Measurements from ENCODE around the gene DCDC1. TPM values are rescaled to one million over a fixed set of nuclear protein-coding genes. Genes with fewer than 3 reads are reported as not detected.

Gene DCDC1
- total RNA-seq, 1 donor from 2014 or later, result 6.9 TPM

DNA sequence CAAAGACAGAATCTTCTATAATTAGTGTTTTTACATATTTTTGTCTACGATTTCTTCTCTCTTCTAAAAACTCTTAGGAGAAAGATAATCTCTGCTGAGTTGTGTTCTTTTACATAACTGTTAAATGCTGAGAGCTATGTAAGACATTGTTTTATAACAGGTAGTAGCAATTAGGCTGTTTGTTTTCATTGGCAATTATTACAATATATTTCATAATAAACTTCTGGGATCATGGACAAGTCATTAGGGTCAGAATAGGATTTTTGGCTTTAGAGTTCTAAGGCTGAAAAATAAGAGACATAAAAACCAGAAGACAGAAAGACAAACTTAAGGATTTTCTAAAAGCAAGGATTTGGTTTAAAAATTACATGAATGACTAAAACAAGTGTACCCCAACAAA, 120.8 kb downstream of the DCDC1 start:
- TF ChIP-seq CTCF (IDR thresholded peaks at IDR 0.05; ENCODE audit: unreplicated experiment), result no peak
- Mint-ChIP-seq H3K4me1 (ENCODE audit: low read depth) (peaks cover 3% of the 10 kb centered on the region), H3K27ac (no peak overlapping the region), H3K9me3 (ENCODE audit: low read depth) (no peaks in the 10 kb centered on the region), H3K27me3 (no peaks in the 10 kb centered on the region), H3K4me3 (ENCODE audit: low read depth) (no peak overlapping the region), H3K36me3 (ENCODE audit: insufficient read depth) (no peaks in the 10 kb centered on the region)
- DNase-seq (ENCODE audit: low spot score, unreplicated experiment), result no peak

DNA sequence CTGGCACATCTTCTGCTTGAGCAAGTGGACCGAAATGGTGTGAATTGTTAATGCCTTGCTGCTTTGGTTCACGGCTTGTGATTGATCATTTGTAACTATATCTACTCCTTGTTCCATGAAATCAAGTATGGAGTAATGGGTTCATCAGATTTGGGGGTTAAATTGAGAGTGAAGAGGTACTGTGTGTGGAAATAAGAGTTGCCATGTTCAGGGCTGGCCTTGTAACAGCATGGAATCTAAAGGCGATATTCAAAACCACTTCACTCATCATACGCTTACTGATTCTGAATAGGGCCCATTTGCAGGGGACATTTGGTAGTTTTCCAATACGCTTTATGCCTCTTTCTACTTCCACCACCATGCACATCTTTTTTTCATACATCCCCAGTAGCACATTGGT, 122.2 kb downstream of the DCDC1 start:
- no peaks in the 10 kb centered on the region for H3K36me3 Mint-ChIP-seq (ENCODE audit: insufficient read depth)
- no peaks in the 10 kb centered on the region for H3K27me3 Mint-ChIP-seq
- no peaks in the 10 kb centered on the region for H3K9me3 Mint-ChIP-seq (ENCODE audit: low read depth)
- TF ChIP-seq CTCF (IDR thresholded peaks at IDR 0.05; ENCODE audit: unreplicated experiment), result no peak
- no peak overlapping the region for H3K27ac Mint-ChIP-seq
- no peak overlapping the region for H3K4me3 Mint-ChIP-seq (ENCODE audit: low read depth)
- H3K4me1 Mint-ChIP-seq (ENCODE audit: low read depth), result peaks cover 3% of the 10 kb centered on the region
- no peak for DNase-seq (ENCODE audit: low spot score, unreplicated experiment)

DNA sequence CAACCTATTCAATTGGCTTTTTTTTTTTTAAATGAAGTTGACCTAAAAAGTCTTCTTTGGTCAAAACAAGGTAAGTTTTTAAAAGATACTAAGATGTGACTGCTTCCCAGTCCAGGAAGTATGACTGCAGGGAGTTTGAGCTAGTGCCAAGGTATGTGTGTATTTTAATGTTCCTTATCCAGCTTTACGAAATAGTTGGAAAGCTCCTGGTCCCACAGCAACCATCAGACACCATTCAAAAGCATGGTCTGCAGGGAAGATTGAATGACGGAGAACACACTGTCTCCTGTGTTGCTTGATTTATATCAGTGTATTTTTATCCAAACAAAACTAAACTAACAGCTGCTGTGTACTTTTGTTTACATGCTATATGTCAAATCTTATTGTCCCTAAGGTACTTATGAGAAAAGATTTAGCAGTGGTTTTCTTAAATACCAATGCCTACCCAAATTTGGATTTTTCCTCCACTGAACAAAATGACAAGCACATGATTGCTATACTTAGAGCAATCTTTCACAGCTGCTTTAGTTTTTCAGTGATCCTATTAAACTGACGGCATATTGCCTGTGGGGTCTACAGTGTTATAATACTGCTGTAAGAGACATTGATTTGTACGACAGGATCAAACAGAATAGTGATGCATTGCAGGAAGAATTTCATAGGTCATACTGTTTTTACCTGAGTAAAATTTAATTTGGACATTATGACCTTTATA, 122.9 kb downstream of the DCDC1 start:
- H3K27ac Mint-ChIP-seq, result no peak overlapping the region

GRCh38 chr11:31243706-31244105, 125.8 kb downstream of the DCDC1 start:
- TF ChIP-seq CTCF (IDR thresholded peaks at IDR 0.05; ENCODE audit: unreplicated experiment), result no peak
- H3K4me1 Mint-ChIP-seq (ENCODE audit: low read depth), result no peaks in the 10 kb centered on the region
- DNase-seq (ENCODE audit: low spot score, unreplicated experiment), result no peak
- H3K27ac Mint-ChIP-seq, result no peak overlapping the region
- H3K9me3 Mint-ChIP-seq (ENCODE audit: low read depth), result no peaks in the 10 kb centered on the region
- H3K36me3 Mint-ChIP-seq (ENCODE audit: insufficient read depth), result no peaks in the 10 kb centered on the region
- H3K27me3 Mint-ChIP-seq, result no peaks in the 10 kb centered on the region
- H3K4me3 Mint-ChIP-seq (ENCODE audit: low read depth), result no peak overlapping the region

More for the DNA sequence above, 122.9 kb downstream of the DCDC1 start:
- H3K4me1 Mint-ChIP-seq (ENCODE audit: low read depth), result peaks cover 1% of the 10 kb centered on the region
- no peaks in the 10 kb centered on the region for H3K9me3 Mint-ChIP-seq (ENCODE audit: low read depth)
- DNase-seq (ENCODE audit: low spot score, unreplicated experiment), result no peak
- TF ChIP-seq CTCF (IDR thresholded peaks at IDR 0.05; ENCODE audit: unreplicated experiment), result no peak
- H3K27me3 Mint-ChIP-seq, result no peaks in the 10 kb centered on the region
- no peak overlapping the region for H3K4me3 Mint-ChIP-seq (ENCODE audit: low read depth)
- H3K36me3 Mint-ChIP-seq (ENCODE audit: insufficient read depth), result no peaks in the 10 kb centered on the region

GRCh38 chr11:31240340-31240904, 129.1 kb downstream of the DCDC1 start:
- H3K4me3 Mint-ChIP-seq (ENCODE audit: low read depth), result no peak overlapping the region
- H3K36me3 Mint-ChIP-seq (ENCODE audit: insufficient read depth), result no peaks in the 10 kb centered on the region
- DNase-seq (ENCODE audit: low spot score, unreplicated experiment), result peak; percentile 13
- H3K27ac Mint-ChIP-seq, result no peak overlapping the region
- no peaks in the 10 kb centered on the region for H3K9me3 Mint-ChIP-seq (ENCODE audit: low read depth)
- H3K4me1 Mint-ChIP-seq (ENCODE audit: low read depth), result peaks cover 4% of the 10 kb centered on the region
- peak; percentile 80 for TF ChIP-seq CTCF (IDR thresholded peaks at IDR 0.05; ENCODE audit: unreplicated experiment)
- H3K27me3 Mint-ChIP-seq, result no peaks in the 10 kb centered on the region
